Prostate gland (tissue), 2 donors: ENCODE data around the gene SOAT1.

ENCODE experiments used
- CTCF ChIP-seq, 4 experiments: fragments of 200-600 bp in 2 of 4; fragments of 450-650 bp in 2 of 4; sonication (generic) in 2 of 4; IDR thresholded peaks; 1 replicate in 3 of 4; 2 replicates in 1 of 4; pipeline ENCODE4 v1.5.1; 2016 to 2019; ENCODE audit warnings: antibody characterized with exemption in 4 of 4, mild to moderate bottlenecking in 2 of 4, moderate library complexity in 2 of 4
- POLR2A ChIP-seq: fragments of 450-650 bp; IDR thresholded peaks from one replicate; pipeline ENCODE4 v1.6.1; 2016; ENCODE audit warnings: antibody characterized with exemption, mild to moderate bottlenecking

- TF ChIP-seq CTCF (IDR thresholded peaks at IDR 0.05): no peak
- TF ChIP-seq POLR2A: no peak
Measured at GRCh38 chr1:179385510-179385909, 91.9 kb downstream of the SOAT1 start.
